Chondrocyte (in vitro differentiated cells): Measurements from ENCODE around the gene FBL. TPM values are rescaled to one million over a fixed set of nuclear protein-coding genes. Genes with fewer than 3 reads are reported as not detected.
A peak's percentile ranks its signal among the peaks of the same experiment; 100 is the strongest.
"Not testable (repeated sequence)": the region's sequence is repeated elsewhere in the genome, so short reads cannot be mapped to it uniquely, and the experiment has no call there.

Experiments
- DNase-seq: peaks from one replicate; pipeline ENCODE4 v3.0.0; 2021; ENCODE audit warnings: mixed read lengths, low spot score
- H3K27ac Mint-ChIP-seq: one replicate; pipeline ENCODE4 v1.8.0; 2021; ENCODE audit warnings: mild to moderate bottlenecking, moderate library complexity, mixed read lengths; ENCODE audit not compliant: unreplicated experiment
- H3K27me3 Mint-ChIP-seq: 2 replicates; pipeline ENCODE4 v1.8.0; 2021; ENCODE audit warnings: low read depth, mixed read lengths
- H3K36me3 Mint-ChIP-seq: 2 replicates; pipeline ENCODE4 v1.8.0; 2021; ENCODE audit warnings: low read depth, mixed read lengths
- H3K4me1 Mint-ChIP-seq: 2 replicates; pipeline ENCODE4 v1.8.0; 2021; ENCODE audit warnings: low read depth, mild to moderate bottlenecking, mixed read lengths
- H3K4me3 Mint-ChIP-seq: one replicate; pipeline ENCODE4 v1.8.0; 2021; ENCODE audit warnings: mild to moderate bottlenecking, moderate library complexity, mixed read lengths; ENCODE audit not compliant: unreplicated experiment
- H3K9me3 Mint-ChIP-seq: 2 replicates; pipeline ENCODE4 v1.8.0; 2021; ENCODE audit warnings: low read depth, mixed read lengths
- CTCF ChIP-seq: fragments of 200-600 bp; sonication (generic); IDR thresholded peaks from 2 replicates; pipeline ENCODE4 v1.5.0; 2021; ENCODE audit warnings: antibody characterized with exemption, mild to moderate bottlenecking, moderate library complexity
- total RNA-seq: library from RNA; stranded (reverse); gene quantifications from 3 replicates; pipeline ENCODE4 v1.2.1, GENCODE V29; 2021

Gene FBL
- total RNA-seq, 1 donor from 2014 or later, result 104 TPM

GRCh38 chr19:39885821-39886554, 39.8 kb upstream of the FBL start:
- H3K36me3 Mint-ChIP-seq, H3K4me3 Mint-ChIP-seq, H3K27me3 Mint-ChIP-seq, H3K9me3 Mint-ChIP-seq, H3K27ac Mint-ChIP-seq, H3K4me1 Mint-ChIP-seq: not testable (repeated sequence)
- peak; percentile 55 for DNase-seq

GRCh38 chr19:39884721-39885120, 38.5 kb upstream of the FBL start:
- H3K4me3 Mint-ChIP-seq, H3K36me3 Mint-ChIP-seq, H3K27me3 Mint-ChIP-seq, DNase-seq, H3K4me1 Mint-ChIP-seq, H3K9me3 Mint-ChIP-seq, H3K27ac Mint-ChIP-seq: not testable (repeated sequence)

DNA sequence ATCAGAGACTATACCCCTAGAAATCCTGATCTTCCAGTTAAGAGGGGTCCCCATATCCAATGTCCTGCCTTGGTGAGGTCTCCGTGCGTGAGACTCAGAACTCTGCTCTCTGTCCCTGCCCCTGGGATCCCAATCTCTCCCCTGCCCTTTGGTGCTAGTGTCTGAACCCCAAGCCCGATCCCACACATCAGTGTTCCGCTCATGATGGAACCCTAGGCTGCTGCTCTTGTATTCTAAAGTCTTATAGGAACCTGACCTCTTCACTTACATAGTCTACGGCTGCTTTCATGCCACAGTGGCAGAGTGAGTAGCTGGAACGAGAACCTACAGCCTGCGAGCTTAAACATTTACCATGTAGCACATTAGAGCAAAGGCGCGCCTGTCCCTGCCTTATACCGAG, 36.5 kb upstream of the FBL start:
- H3K9me3 Mint-ChIP-seq, H3K4me1 Mint-ChIP-seq, DNase-seq, H3K36me3 Mint-ChIP-seq, H3K27ac Mint-ChIP-seq, H3K27me3 Mint-ChIP-seq, H3K4me3 Mint-ChIP-seq: not testable (repeated sequence)

GRCh38 chr19:39881495-39882110, 35.4 kb upstream of the FBL start:
- H3K27me3 Mint-ChIP-seq, H3K9me3 Mint-ChIP-seq, H3K27ac Mint-ChIP-seq, DNase-seq, H3K36me3 Mint-ChIP-seq, H3K4me1 Mint-ChIP-seq, H3K4me3 Mint-ChIP-seq: not testable (repeated sequence)
- peak; percentile 56 for TF ChIP-seq CTCF

GRCh38 chr19:39880241-39880640, 34.1 kb upstream of the FBL start:
- not testable (repeated sequence) for H3K9me3 Mint-ChIP-seq, DNase-seq, H3K27ac Mint-ChIP-seq, H3K36me3 Mint-ChIP-seq, H3K27me3 Mint-ChIP-seq, H3K4me1 Mint-ChIP-seq, H3K4me3 Mint-ChIP-seq

GRCh38 chr19:39879796-39880195, 33.6 kb upstream of the FBL start:
- not testable (repeated sequence) for DNase-seq, H3K36me3 Mint-ChIP-seq, H3K9me3 Mint-ChIP-seq, H3K4me3 Mint-ChIP-seq, H3K27me3 Mint-ChIP-seq, H3K27ac Mint-ChIP-seq, H3K4me1 Mint-ChIP-seq

DNA sequence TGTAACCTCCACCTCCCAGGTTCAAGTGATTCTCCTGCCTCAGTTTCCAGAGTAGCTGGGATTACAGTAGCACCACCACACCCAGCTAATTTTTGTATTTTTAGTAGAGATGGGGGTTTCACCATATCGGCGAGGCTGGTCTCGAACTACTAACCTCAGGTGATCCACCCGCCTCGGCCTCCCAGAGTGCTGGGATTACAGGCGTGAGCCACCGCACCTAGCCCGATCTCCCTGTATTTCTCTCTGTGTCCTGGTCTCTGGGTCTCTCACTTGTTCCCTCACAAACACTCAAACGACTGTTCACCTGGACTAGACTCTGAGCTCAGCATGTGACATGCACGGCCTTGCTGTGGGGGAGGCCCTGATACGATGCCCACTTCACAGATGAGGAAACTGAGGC, 32.7 kb upstream of the FBL start:
- not testable (repeated sequence) for H3K27ac Mint-ChIP-seq

DNA sequence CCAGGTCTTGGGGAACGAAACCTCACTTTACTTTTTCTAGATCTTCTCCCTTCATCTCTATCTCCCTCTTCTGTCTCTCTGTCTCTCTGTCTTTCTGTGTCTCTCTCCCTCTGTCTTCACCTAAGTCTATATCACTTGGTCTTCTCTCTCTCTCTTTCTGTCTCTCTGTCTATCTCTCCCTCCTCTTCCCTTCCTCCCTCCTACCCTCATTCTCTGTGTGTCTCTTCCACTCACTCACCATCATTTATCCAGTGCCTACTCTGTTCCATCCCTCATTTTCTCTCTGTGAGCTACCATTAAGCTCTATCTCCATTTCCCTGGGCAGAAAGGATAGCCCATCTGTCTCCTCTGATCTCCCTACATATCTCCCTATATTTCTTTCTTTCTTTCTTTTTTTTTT, 32.2 kb upstream of the FBL start:
- no peak for DNase-seq
- H3K27me3 Mint-ChIP-seq, result peaks cover 6% of the 10 kb centered on the region
- no peak overlapping the region for H3K4me3 Mint-ChIP-seq
- no peak overlapping the region for H3K27ac Mint-ChIP-seq
- H3K36me3 Mint-ChIP-seq, result no peaks in the 10 kb centered on the region
- H3K9me3 Mint-ChIP-seq, result no peaks in the 10 kb centered on the region
- no peak for TF ChIP-seq CTCF
- H3K4me1 Mint-ChIP-seq, result no peaks in the 10 kb centered on the region

More for the DNA sequence above, 32.7 kb upstream of the FBL start:
- not testable (repeated sequence) for H3K9me3 Mint-ChIP-seq, H3K36me3 Mint-ChIP-seq, H3K4me1 Mint-ChIP-seq, H3K4me3 Mint-ChIP-seq, H3K27me3 Mint-ChIP-seq
- peak; percentile 32 for DNase-seq

DNA sequence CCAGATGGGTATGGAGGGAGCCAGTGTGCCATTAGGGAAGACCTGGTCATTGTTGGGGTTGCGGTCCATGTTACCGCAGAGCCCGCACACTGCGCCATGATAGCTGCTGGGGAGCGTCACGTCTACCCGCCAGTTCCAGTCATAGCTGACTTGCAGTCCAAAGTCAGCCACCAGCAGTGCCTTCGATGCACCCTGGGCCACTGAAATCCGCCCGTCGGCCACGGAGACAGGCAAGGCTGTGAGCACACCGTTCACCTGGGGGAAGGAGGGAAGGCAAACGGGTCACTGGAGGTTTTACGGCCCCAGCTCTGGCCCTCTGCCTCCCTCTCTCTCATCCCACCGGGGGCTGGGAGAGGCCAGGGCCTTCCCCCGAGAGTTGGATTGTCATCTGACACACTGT, 31.8 kb upstream of the FBL start:
- H3K36me3 Mint-ChIP-seq, H3K9me3 Mint-ChIP-seq, H3K4me1 Mint-ChIP-seq, H3K27me3 Mint-ChIP-seq, H3K4me3 Mint-ChIP-seq, H3K27ac Mint-ChIP-seq: not testable (repeated sequence)
- peak; percentile 91 for DNase-seq

DNA sequence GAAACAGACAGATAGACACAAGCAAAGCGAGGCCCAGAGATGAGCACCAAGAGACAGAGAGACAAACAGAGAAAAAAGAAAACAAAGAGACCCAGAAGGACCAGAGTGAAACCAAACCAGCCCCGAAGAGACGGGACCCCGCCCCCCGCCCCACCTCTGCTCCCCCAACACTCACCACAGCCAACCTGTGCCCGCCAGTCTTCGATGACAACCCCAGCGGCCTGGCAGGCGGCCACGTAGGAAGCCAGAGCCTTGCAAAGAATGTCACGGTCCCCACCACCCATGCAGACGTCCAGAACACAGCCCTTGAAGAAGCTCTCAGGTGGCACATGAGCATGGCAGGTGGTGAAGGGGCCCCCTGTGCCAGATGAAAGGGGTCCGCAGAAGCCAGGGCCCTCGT, 31.3 kb upstream of the FBL start:
- peak; percentile 85 for DNase-seq
- not testable (repeated sequence) for H3K27ac Mint-ChIP-seq, H3K4me1 Mint-ChIP-seq, H3K4me3 Mint-ChIP-seq, H3K27me3 Mint-ChIP-seq, H3K36me3 Mint-ChIP-seq, H3K9me3 Mint-ChIP-seq

GRCh38 chr19:39876486-39876885, 30.3 kb upstream of the FBL start:
- H3K36me3 Mint-ChIP-seq, H3K27ac Mint-ChIP-seq, H3K9me3 Mint-ChIP-seq, H3K4me3 Mint-ChIP-seq, H3K4me1 Mint-ChIP-seq, H3K27me3 Mint-ChIP-seq: not testable (repeated sequence)
- DNase-seq, result peak; percentile 2
